ENCODE results near the gene LRRC23. TPM values are rescaled to one million over a fixed set of nuclear protein-coding genes. Genes with fewer than 3 reads are reported as not detected.
"Not testable (repeated sequence)": the region's sequence is repeated elsewhere in the genome, so short reads cannot be mapped to it uniquely, and the experiment has no call there.

The LRRC23 gene
- total RNA-seq, 1 experiment from 2014 or later, result 11.0 TPM

- peak; percentile 73 for DNase-seq (ENCODE audit: low read depth)
These were observed 32.3 kb upstream of the LRRC23 start for GRCh38 chr12:6872073-6873048.

GRCh38 chr12:6873094-6874014, 31.3 kb upstream of the LRRC23 start, which contains the start of gene SPSB2:
Gene SPSB2, minus strand, starts transcription at chr12:6873303. Its CDS starts 402 bp downstream, at chr12:6872901.
- DNase-seq (ENCODE audit: low read depth), result peak; percentile 93

GRCh38 chr12:6874015-6874368, 30.6 kb upstream of the LRRC23 start:
- DNase-seq (ENCODE audit: low read depth), result not testable (repeated sequence)

GRCh38 chr12:6879824-6880223, 24.8 kb upstream of the LRRC23 start:
- DNase-seq (ENCODE audit: low read depth), result not testable (repeated sequence)

GRCh38 chr12:6883252-6883651, 21.4 kb upstream of the LRRC23 start:
- DNase-seq (ENCODE audit: low read depth), result no peak

- DNase-seq (ENCODE audit: low read depth), result no peak
These were observed 20.9 kb upstream of the LRRC23 start for GRCh38 chr12:6883683-6884082.

- no peak for DNase-seq (ENCODE audit: low read depth)
These were observed 20.1 kb upstream of the LRRC23 start for GRCh38 chr12:6884539-6884938.

GRCh38 chr12:6886206-6886999, 18.2 kb upstream of the LRRC23 start:
- DNase-seq (ENCODE audit: low read depth), result not testable (repeated sequence)

- no peak for DNase-seq (ENCODE audit: low read depth)
These were observed 17.2 kb upstream of the LRRC23 start for GRCh38 chr12:6887460-6887859.

- DNase-seq (ENCODE audit: low read depth), result no peak
These were observed 16.3 kb upstream of the LRRC23 start for GRCh38 chr12:6888360-6888759.

- not testable (repeated sequence) for DNase-seq (ENCODE audit: low read depth)
These were observed 15.8 kb upstream of the LRRC23 start for GRCh38 chr12:6888794-6889193.

GRCh38 chr12:6889775-6890573, 14.6 kb upstream of the LRRC23 start:
- not testable (repeated sequence) for DNase-seq (ENCODE audit: low read depth)

- DNase-seq (ENCODE audit: low read depth), result peak; percentile 91
These were observed 13.6 kb upstream of the LRRC23 start for GRCh38 chr12:6890789-6891645.

- DNase-seq (ENCODE audit: low read depth), result no peak
These were observed 13.0 kb upstream of the LRRC23 start for GRCh38 chr12:6891646-6892001.

- DNase-seq (ENCODE audit: low read depth), result not testable (repeated sequence)
These were observed 11.9 kb upstream of the LRRC23 start for GRCh38 chr12:6892683-6893082.

- DNase-seq (ENCODE audit: low read depth), result no peak
These were observed 10.3 kb upstream of the LRRC23 start for GRCh38 chr12:6894321-6894720.

GRCh38 chr12:6896846-6897435, 7.7 kb upstream of the LRRC23 start:
- no peak for DNase-seq (ENCODE audit: low read depth)

GRCh38 chr12:6899427-6899826, 5.2 kb upstream of the LRRC23 start:
- DNase-seq (ENCODE audit: low read depth), result no peak

GRCh38 chr12:6899837-6900519, 4.6 kb upstream of the LRRC23 start:
- DNase-seq (ENCODE audit: low read depth), result peak; percentile 86

All from M059J (cell line).